IPS-15b (cell line): ENCODE results near the gene PHTF2.

Experiments
- H3K27me3 ChIP-seq: one replicate; pipeline ENCODE4 v1.6.1; 2013; ENCODE audit warnings: low read length; ENCODE audit not compliant: control insufficient read depth, insufficient read depth
- H3K36me3 ChIP-seq: one replicate; pipeline ENCODE4 v1.6.1; 2013; ENCODE audit warnings: low read length; ENCODE audit not compliant: control insufficient read depth, insufficient read depth
- H3K4me1 ChIP-seq: one replicate; pipeline ENCODE4 v1.6.1; 2013; ENCODE audit warnings: mild to moderate bottlenecking, low read length; ENCODE audit not compliant: control insufficient read depth, insufficient read depth
- H3K4me3 ChIP-seq: one replicate; pipeline ENCODE4 v1.5.1; 2013; ENCODE audit warnings: low read depth, low read length
- H3K9ac ChIP-seq: one replicate; pipeline ENCODE4 v1.6.1; 2013; ENCODE audit warnings: low read depth, mild to moderate bottlenecking, low read length
- H3K9me3 ChIP-seq: one replicate; pipeline ENCODE4 v1.6.1; 2013; ENCODE audit warnings: mild to moderate bottlenecking, low read length; ENCODE audit not compliant: control insufficient read depth, insufficient read depth

PHTF2 gene

GRCh38 chr7:77893813-77894212 is 95.2 kb downstream of the PHTF2 start:
- Histone ChIP-seq H3K4me1 (no peaks in the 10 kb centered on the region), H3K27me3 (no peaks in the 10 kb centered on the region), H3K4me3 (no peak overlapping the region), H3K9me3 (no peaks in the 10 kb centered on the region), H3K36me3 (no peaks in the 10 kb centered on the region), H3K9ac (no peak overlapping the region)

- Histone ChIP-seq H3K27me3 (no peaks in the 10 kb centered on the region), H3K4me1 (no peaks in the 10 kb centered on the region), H3K36me3 (no peaks in the 10 kb centered on the region), H3K9me3 (no peaks in the 10 kb centered on the region), H3K9ac (no peak overlapping the region), H3K4me3 (no peak overlapping the region)
Observed at GRCh38 chr7:77894574-77895091, 96.1 kb downstream of the PHTF2 start.

GRCh38 chr7:77895905-77896304 is 97.3 kb downstream of the PHTF2 start:
- no peaks in the 10 kb centered on the region for H3K36me3 ChIP-seq
- no peaks in the 10 kb centered on the region for H3K4me1 ChIP-seq
- no peak overlapping the region for H3K4me3 ChIP-seq
- no peaks in the 10 kb centered on the region for H3K9me3 ChIP-seq
- no peaks in the 10 kb centered on the region for H3K27me3 ChIP-seq
- no peak overlapping the region for H3K9ac ChIP-seq

- no peak overlapping the region for H3K9ac ChIP-seq
- H3K4me3 ChIP-seq = no peak overlapping the region
Observed at GRCh38 chr7:77897004-77897547, 98.5 kb downstream of the PHTF2 start.

GRCh38 chr7:77899516-77899915 is 100.9 kb downstream of the PHTF2 start:
- Histone ChIP-seq H3K4me3 (no peak overlapping the region), H3K9ac (no peak overlapping the region), H3K36me3 (no peaks in the 10 kb centered on the region), H3K4me1 (no peaks in the 10 kb centered on the region), H3K9me3 (no peaks in the 10 kb centered on the region), H3K27me3 (no peaks in the 10 kb centered on the region)

More at GRCh38 chr7:77897004-77897547, 98.5 kb downstream of the PHTF2 start:
- no peaks in the 10 kb centered on the region for H3K36me3 ChIP-seq
- H3K9me3 ChIP-seq = no peaks in the 10 kb centered on the region
- H3K27me3 ChIP-seq = no peaks in the 10 kb centered on the region
- no peaks in the 10 kb centered on the region for H3K4me1 ChIP-seq

DNA sequence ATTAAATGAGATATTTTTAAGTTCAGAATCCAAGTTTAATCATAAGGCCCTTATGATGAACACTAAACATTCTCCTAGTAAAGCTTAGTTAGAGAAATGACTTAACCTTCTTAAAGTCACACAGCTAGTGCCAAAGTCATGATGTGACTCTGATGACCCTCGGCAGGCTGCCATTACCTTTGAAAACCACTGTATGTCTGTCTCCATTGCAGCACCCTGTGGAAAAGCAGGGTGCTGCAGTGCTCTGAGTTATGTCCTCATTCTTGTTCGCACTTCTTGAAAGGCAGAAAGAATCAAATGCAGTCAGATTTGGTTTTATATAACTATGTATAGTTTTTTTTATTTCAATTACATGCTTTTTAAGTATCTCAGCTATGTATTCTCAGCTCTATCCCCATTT is 105.0 kb downstream of the PHTF2 start:
- Histone ChIP-seq H3K9me3 (no peaks in the 10 kb centered on the region), H3K27me3 (no peaks in the 10 kb centered on the region), H3K36me3 (no peaks in the 10 kb centered on the region), H3K4me1 (no peaks in the 10 kb centered on the region), H3K4me3 (no peak overlapping the region), H3K9ac (no peak overlapping the region)

DNA sequence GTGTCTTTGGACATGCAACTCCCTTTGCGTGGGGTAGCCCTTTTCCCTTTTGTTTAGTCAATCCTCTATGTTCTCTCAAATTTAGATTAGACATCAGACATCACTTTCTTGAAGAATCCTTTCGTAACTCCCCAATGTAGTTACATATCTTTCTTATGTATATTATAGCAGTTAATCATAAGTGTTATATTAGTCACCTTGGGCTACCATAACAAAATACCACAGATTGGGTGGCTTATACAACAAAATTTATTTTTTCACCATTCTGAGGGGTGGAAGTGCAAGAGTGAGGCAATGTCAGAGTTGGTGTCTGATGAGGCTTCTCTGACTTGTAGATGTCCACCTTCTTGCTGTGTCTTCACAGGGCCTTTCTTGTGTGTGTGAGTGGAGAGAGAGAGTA is 105.7 kb downstream of the PHTF2 start:
- Histone ChIP-seq H3K9me3 (no peaks in the 10 kb centered on the region), H3K4me1 (no peaks in the 10 kb centered on the region), H3K4me3 (no peak overlapping the region), H3K36me3 (no peaks in the 10 kb centered on the region), H3K9ac (no peak overlapping the region), H3K27me3 (no peaks in the 10 kb centered on the region)

DNA sequence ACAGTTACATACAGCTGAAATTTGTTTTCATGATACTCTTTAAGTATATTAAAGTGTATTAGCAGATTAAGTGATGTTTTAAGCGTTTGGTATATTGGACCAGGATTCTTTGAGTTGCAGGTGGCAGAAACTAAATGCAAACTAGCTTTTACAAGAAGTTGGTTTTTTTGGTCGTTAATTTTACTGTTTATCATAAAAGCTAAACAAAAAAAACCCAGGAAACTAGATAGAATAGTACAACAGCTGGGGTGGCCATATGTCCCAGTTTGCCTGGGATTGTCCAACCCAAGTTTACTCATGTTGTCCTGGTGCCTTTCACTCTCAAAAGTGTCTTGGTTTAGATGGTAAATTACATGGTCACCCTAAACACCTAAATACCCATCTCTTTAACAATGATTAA is 108.7 kb downstream of the PHTF2 start:
- Histone ChIP-seq H3K4me3 (no peak overlapping the region), H3K9ac (no peak overlapping the region), H3K27me3 (no peaks in the 10 kb centered on the region), H3K9me3 (no peaks in the 10 kb centered on the region), H3K36me3 (no peaks in the 10 kb centered on the region), H3K4me1 (no peaks in the 10 kb centered on the region)

DNA sequence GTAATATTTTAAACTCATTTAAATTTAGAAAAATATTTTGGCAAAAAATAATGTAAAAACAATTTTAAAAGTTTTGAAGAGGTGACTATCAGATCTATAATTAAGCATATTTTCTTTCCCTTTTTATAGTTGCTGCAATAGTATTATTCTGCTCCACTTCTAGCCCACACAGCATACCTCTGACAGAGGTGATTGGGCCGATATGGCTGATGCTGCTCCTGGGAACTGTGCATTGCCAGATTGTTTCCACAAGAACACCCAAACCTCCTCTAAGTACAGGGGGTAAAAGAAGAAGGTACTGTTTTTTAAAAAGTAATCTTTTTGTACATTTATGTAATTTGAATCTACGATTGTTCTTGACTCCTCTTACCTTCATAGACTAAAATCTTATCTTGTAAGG is 110.1 kb downstream of the PHTF2 start:
- H3K9ac ChIP-seq = no peak overlapping the region
- H3K27me3 ChIP-seq = no peaks in the 10 kb centered on the region
- no peaks in the 10 kb centered on the region for H3K9me3 ChIP-seq
- H3K4me1 ChIP-seq = no peaks in the 10 kb centered on the region
- H3K36me3 ChIP-seq = no peaks in the 10 kb centered on the region
- no peak overlapping the region for H3K4me3 ChIP-seq

GRCh38 chr7:77910124-77910523 is 111.6 kb downstream of the PHTF2 start:
- no peaks in the 10 kb centered on the region for H3K9me3 ChIP-seq
- no peaks in the 10 kb centered on the region for H3K27me3 ChIP-seq
- H3K36me3 ChIP-seq = no peaks in the 10 kb centered on the region
- H3K9ac ChIP-seq = no peak overlapping the region
- H3K4me3 ChIP-seq = no peak overlapping the region
- H3K4me1 ChIP-seq = no peaks in the 10 kb centered on the region

- H3K4me1 ChIP-seq = no peaks in the 10 kb centered on the region
- H3K9ac ChIP-seq = no peak overlapping the region
- H3K27me3 ChIP-seq = no peaks in the 10 kb centered on the region
- H3K4me3 ChIP-seq = no peak overlapping the region
- no peaks in the 10 kb centered on the region for H3K9me3 ChIP-seq
- H3K36me3 ChIP-seq = no peaks in the 10 kb centered on the region
Observed at GRCh38 chr7:77912293-77912692, 113.7 kb downstream of the PHTF2 start.

- Histone ChIP-seq H3K27me3 (no peaks in the 10 kb centered on the region), H3K9me3 (no peaks in the 10 kb centered on the region), H3K9ac (no peak overlapping the region), H3K36me3 (no peaks in the 10 kb centered on the region), H3K4me3 (no peak overlapping the region), H3K4me1 (no peaks in the 10 kb centered on the region)
Observed at GRCh38 chr7:77913977-77914607, 115.5 kb downstream of the PHTF2 start.
